ENCODE results near the gene CASD1. TPM values are rescaled to one million over a fixed set of nuclear protein-coding genes. Genes with fewer than 3 reads are reported as not detected.

The CASD1 gene
- total and polyA plus RNA-seq, 8 donors = 2.9 to 57.6 (median 14.7) TPM

DNA sequence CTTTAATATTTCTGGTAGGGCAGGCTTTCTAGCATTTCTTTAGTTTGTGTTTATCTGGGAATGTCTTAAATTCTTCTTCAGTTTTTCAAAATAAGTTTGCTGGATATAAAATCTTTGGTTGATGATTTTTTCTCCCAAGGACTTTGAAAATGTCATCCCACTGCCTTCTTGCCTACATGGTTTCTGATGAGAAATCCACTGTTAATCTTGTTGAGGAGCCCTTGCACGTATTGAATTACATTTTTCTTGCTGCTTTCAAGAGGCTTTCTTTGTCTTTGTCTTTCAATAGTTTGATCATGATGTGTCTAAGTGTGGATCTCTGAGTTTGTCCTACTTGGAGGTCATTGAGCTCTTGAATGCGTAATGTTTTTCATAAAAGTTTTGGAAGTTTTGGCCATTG lies 66.0 kb downstream of the CASD1 start:
- H3K4me3 ChIP-seq = no peak overlapping the region
- H3K9me3 ChIP-seq = peaks cover 0 to 26% (median 19%) of the 10 kb centered on the region in 4 donors
- no peak for DNase-seq
- peaks cover 0 to 38% (median 8%) of the 10 kb centered on the region in 4 donors for H3K36me3 ChIP-seq
- TF ChIP-seq EP300 (IDR thresholded peaks at IDR 0.05) (no peak), POLR2A (IDR thresholded peaks at IDR 0.05) (no peak), POLR2AphosphoS5 (IDR thresholded peaks at IDR 0.05) (no peak)
- TF ChIP-seq, protein P1, sequence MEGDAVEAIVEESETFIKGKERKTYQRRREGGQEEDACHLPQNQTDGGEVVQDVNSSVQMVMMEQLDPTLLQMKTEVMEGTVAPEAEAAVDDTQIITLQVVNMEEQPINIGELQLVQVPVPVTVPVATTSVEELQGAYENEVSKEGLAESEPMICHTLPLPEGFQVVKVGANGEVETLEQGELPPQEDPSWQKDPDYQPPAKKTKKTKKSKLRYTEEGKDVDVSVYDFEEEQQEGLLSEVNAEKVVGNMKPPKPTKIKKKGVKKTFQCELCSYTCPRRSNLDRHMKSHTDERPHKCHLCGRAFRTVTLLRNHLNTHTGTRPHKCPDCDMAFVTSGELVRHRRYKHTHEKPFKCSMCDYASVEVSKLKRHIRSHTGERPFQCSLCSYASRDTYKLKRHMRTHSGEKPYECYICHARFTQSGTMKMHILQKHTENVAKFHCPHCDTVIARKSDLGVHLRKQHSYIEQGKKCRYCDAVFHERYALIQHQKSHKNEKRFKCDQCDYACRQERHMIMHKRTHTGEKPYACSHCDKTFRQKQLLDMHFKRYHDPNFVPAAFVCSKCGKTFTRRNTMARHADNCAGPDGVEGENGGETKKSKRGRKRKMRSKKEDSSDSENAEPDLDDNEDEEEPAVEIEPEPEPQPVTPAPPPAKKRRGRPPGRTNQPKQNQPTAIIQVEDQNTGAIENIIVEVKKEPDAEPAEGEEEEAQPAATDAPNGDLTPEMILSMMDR (IDR thresholded peaks at IDR 0.05) = no peak
- intact Hi-C loops (cut with DNase I; ENCODE audit: low total_unique reads) = no loop called here
- H3K27me3 ChIP-seq = no peaks in the 10 kb centered on the region
- no peak overlapping the region for H3K27ac ChIP-seq
- H3K4me1 ChIP-seq = no peaks in the 10 kb centered on the region
- 91 to 98% (median 97%) methylated on average over 2 of the region's 2 CpGs for WGBS, 5 donors

DNA sequence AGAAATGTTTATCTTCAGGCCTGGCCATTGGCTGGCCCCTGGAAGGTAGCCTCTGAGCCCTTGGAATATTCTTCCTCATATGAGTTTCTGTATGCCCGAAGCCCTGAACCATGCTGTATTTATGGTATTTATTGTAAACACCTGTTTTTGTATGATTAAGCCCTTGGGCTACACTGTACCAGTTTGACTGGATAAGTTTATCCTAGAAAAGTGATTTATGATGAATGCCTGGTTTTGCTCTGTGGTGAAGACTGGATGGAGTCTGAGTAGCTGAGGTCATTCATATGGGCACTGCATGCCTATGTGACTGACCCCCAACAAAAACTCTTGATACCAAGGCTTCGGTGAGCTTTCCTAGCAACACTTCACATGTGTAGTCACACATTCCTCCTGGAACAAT lies 66.7 kb downstream of the CASD1 start:
- Histone ChIP-seq H3K4me1 (no peaks in the 10 kb centered on the region), H3K36me3 (peaks cover 0 to 32% (median 4%) of the 10 kb centered on the region in 4 donors), H3K27ac (no peak overlapping the region), H3K4me3 (no peak overlapping the region), H3K9me3 (peaks cover 0 to 26% (median 19%) of the 10 kb centered on the region in 4 donors), H3K27me3 (no peaks in the 10 kb centered on the region)
- intact Hi-C loops (cut with DNase I; ENCODE audit: low total_unique reads) = no loop called here
- WGBS, 5 donors = 92 to 98% (median 94%) methylated on average over 2 of the region's 2 CpGs
- TF ChIP-seq POLR2AphosphoS5 (IDR thresholded peaks at IDR 0.05) (no peak), POLR2A (IDR thresholded peaks at IDR 0.05) (no peak), EP300 (IDR thresholded peaks at IDR 0.05) (no peak)
- TF ChIP-seq, protein P1 (IDR thresholded peaks at IDR 0.05) = no peak
- no peak for DNase-seq

DNA sequence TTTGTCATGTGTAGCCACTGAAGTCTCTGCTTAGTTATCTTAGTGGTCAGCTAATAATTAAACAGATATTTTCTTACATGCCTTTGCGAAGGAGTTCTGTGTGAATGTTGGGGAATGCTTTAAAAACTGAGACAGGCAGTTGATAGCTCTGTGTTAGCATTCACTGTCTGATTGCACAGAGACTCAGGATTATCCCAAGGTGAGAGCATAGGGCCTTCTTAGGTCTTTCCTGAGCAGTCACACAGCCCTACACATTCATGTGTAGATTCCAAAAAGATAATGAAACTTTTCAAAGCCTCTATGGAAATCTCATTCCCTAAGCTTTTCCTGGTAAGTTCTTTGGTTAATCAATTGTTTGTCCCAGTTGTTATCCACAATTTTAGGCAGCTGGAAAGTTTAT lies 67.7 kb downstream of the CASD1 start:
- H3K27ac ChIP-seq = no peak overlapping the region
- intact Hi-C loops (cut with DNase I; ENCODE audit: low total_unique reads) = no loop called here
- H3K36me3 ChIP-seq = peaks cover 0 to 32% (median 4%) of the 10 kb centered on the region in 4 donors
- H3K9me3 ChIP-seq = peaks cover 0 to 26% (median 19%) of the 10 kb centered on the region in 4 donors
- WGBS, 5 donors = 76 to 93% (median 79%) methylated on average over 1 of the region's 1 CpG
- TF ChIP-seq EP300 (IDR thresholded peaks at IDR 0.05) (no peak), POLR2A (IDR thresholded peaks at IDR 0.05) (no peak), POLR2AphosphoS5 (IDR thresholded peaks at IDR 0.05) (no peak)
- TF ChIP-seq, protein P1 (IDR thresholded peaks at IDR 0.05) = no peak
- DNase-seq = no peak
- H3K4me3 ChIP-seq = no peak overlapping the region
- H3K4me1 ChIP-seq = no peaks in the 10 kb centered on the region
- H3K27me3 ChIP-seq = no peaks in the 10 kb centered on the region

DNA sequence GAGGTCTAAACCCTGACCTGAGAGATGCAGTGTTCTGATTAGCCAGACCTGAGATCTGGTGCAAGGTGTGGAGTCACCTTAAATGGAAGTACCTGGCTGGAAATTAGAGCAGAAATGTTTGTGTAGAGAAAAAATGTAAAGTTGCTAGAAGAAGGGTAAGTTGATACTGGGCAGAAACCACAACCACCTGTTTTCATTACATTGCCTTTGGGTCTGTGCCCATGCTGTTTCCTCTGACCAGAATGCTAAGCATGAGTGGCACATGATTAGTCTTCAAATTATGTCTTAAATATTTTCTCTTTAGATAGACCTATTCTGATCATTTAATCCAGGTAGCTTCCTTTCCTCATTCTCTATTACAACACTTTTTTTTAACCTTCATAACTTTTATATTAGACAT lies 69.0 kb downstream of the CASD1 start:
- Histone ChIP-seq H3K4me1 (no peaks in the 10 kb centered on the region), H3K9me3 (peaks cover 0 to 21% (median 19%) of the 10 kb centered on the region in 4 donors)
- no peak for TF ChIP-seq POLR2A (IDR thresholded peaks at IDR 0.05)
- TF ChIP-seq, protein P1 (IDR thresholded peaks at IDR 0.05) = no peak
- no peak for TF ChIP-seq POLR2AphosphoS5 (IDR thresholded peaks at IDR 0.05)
- no peak for TF ChIP-seq EP300 (IDR thresholded peaks at IDR 0.05)

More for the DNA sequence above, 69.0 kb downstream of the CASD1 start:
- Histone ChIP-seq H3K4me3 (no peak overlapping the region), H3K36me3 (peaks cover 0 to 32% (median 6%) of the 10 kb centered on the region in 4 donors), H3K27ac (no peak overlapping the region), H3K27me3 (no peaks in the 10 kb centered on the region)
- intact Hi-C loops (cut with DNase I; ENCODE audit: low total_unique reads) = no loop called here
- no peak for DNase-seq
